ENCODE measurements around the gene ITCH.
"Not testable (repeated sequence)": the region's sequence is repeated elsewhere in the genome, so short reads cannot be mapped to it uniquely, and the experiment has no call there.

The ITCH gene

DNA sequence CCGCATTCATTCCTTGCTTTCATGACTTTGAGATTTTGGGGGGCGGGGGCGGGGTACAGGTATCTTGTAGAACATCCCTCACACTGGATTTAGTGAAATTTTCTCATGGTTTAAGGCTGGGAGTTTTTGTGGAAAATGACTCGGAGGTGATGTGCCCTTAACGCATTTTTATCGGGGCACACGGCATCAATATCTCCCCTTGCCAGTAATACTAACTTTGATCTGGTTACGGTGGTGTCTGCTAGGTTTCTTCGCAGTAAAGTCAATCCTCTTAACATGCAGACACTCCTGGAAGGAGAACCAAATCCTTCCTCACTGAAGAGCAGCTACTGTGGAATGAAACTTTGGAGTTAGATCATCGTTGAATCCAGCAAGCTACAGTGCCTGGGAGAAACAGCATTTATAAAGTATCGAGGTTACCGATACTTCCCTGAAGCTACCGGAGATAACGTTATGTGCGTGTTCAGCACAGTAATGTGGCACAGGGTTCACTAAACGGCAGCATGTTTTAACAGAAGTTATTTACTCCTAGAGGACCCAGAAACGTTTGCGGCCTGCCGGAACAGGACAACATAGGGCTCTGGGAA, 151.9 kb downstream of the ITCH start:
- no peak for DNase-seq

- DNase-seq: peak; percentile 74
Measured at GRCh38 chr20:34515484-34516246, 152.6 kb downstream of the ITCH start.

DNA sequence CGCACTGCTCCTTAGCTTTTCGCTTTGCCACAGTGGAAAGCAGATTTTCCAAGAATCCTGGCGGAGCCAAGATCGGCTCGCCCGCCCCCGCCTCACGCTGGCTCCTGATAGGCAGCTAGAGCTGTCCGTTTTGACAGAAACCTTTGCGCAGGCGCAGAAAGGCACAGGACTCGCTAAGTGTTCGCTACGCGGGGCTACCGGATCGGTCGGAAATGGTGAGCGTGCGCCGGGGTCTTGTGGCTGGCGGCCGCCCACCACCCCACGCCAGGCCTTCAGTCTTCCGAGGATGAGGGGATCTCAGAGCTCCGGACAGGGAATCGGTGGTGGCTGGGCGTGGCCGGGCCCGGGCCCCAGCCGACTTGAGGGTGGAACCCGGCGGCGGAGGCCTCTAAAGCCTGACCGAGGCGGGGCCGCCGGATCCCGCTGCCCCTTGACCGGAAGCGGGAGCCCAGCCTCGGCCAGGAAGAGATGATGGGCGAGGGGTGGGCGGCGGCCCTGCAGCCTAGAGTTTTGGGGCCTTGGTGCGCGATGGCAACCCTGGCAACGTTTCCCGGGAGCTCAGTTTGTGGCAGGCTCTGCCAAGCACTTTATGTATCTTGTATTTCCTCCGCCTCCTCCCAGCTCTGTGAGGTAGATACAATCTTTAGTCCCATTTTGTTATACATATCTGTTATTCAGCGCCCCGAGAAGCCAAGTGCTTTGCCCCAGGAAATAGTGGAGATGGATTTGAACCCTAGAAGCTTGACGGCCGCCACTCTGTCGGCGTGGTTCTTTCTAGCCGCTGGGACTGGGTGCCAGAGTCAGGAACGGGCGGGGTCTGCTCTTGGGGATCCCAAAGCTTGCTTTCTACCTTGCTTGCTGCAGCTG, 153.4 kb downstream of the ITCH start, which contains the start of gene DYNLRB1:
Gene DYNLRB1 (plus strand): TSS at position 176 of the 867 bp plus-strand sequence. CDS start 37 bp downstream, at position 213.
- peak; percentile 96 for DNase-seq

DNA sequence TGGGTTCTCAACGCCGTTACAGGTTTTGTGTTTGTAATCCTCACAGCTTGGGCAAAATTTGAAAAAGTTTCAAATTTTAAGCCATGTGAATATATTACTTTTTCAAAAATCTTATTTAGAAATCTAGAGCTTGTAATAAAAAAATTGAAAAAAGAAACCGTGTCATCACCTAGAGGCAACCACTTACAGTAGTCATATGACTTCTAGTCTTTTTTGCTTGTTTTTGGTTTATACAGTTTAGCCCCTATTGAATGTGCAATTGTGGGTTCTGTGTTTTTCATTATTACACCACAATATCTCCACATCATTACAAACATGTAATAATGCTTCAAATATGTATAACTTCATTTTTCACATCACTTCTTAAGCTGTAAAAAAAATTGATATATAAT, 154.0 kb downstream of the ITCH start:
- no peak for DNase-seq

DNA sequence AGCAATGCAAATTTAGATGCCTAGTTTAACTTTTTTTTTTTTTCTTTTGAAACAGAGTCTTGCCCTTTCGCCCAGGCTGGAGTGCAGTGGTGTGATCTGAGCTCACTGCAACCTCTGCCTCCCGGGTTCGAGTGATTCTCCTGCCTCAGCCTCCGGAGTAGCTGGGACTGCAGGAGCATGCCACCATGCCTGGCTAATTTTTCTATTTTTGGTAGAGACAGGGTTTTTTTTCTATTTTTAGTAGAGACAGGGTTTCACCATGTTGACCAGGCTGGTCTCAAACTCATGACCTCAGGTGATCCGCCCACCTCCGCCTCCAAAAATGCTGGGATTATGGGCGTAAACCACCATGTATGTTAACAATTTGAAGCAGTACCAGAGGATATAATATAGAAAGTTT, 155.8 kb downstream of the ITCH start:
- not testable (repeated sequence) for DNase-seq

DNA sequence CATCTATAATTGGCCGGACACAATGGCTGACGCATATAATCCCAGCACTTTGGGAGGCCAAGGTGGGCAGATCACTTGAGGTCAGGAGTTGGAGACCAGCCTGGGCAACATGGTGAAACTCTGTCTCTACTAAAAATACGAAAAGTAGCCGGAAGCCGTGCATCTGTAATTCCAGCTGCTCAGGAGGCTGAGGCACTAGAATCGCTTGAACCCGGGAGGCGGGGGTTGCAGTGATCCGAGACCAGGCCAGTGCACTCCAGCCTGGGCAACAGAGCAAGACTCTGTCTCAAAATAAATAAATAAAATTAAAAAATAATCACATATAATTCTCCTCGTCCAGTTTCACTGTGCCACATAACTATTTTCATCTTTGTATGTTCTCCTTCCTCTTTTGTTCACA, 156.8 kb downstream of the ITCH start:
- not testable (repeated sequence) for DNase-seq

GRCh38 chr20:34522969-34523871, 160.1 kb downstream of the ITCH start:
- peak; percentile 63 for DNase-seq

GRCh38 chr20:34524426-34524825, 161.4 kb downstream of the ITCH start:
- no peak for DNase-seq

GRCh38 chr20:34525342-34525708, 162.3 kb downstream of the ITCH start:
- no peak for DNase-seq

- no peak for DNase-seq
Measured at GRCh38 chr20:34525709-34526416, 162.8 kb downstream of the ITCH start.

- no peak for DNase-seq
Measured at GRCh38 chr20:34526466-34526865, 163.4 kb downstream of the ITCH start.

DNA sequence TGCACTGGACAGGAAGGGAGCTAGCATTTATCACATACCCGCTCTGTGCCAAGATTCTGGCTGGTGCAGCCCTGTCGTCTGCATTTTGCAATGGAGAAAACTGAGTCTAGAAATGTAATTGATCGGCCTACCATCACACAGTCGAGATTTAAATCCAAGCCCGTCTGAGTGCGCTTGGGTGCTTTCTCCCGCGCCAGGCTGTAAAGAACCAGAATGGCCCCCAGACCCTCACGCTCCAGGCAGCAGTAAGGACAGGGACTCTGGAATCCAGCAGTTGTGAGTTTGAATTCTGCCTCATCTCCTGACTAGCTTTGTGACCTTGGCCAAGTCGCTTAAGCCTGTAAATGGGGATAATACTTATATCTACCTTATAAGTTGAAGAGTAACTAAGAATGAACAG, 163.9 kb downstream of the ITCH start:
- DNase-seq: no peak

DNA sequence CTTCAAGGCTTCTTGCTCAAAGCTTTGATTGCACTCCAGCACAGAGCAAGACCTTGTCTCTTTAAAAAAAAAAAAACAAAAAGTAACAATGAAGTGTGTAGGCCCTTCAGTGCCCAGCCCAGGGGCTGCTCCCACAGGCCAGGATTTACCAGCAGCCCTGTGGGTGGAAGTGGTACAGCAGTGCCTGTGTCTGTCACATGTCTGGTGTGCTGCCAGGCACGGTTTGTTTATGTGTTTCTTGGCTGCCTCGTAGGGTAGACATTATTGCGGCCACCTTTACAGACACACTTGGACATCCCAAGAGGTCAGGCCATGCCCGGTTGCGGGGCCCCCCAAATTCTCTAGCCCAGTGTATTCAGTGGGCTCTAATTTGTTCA, 165.8 kb downstream of the ITCH start:
- no peak for DNase-seq

- no peak for DNase-seq
Measured at GRCh38 chr20:34529742-34530141, 166.7 kb downstream of the ITCH start.

DNA sequence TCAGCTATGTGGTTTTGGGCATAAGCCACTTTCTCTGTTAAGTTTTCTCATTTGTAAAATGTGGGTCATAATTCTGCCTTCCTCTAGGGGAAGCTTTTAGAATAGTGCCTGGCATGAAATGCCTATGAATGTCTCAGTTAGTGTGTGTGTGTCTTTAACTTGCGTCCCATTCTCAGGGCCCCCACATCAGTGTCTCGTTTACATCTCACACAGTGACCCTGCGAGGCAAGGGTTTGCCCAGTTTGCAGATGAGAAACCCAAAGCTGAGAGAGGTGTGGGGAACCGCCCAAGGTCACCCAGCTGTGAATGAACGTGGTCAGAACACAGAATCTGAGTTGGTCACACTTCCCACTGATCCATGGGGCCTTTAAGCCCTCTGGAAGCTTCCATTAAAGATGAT, 167.3 kb downstream of the ITCH start:
- DNase-seq: no peak

- DNase-seq: no peak
Measured at GRCh38 chr20:34531608-34532265, 168.7 kb downstream of the ITCH start.

DNA sequence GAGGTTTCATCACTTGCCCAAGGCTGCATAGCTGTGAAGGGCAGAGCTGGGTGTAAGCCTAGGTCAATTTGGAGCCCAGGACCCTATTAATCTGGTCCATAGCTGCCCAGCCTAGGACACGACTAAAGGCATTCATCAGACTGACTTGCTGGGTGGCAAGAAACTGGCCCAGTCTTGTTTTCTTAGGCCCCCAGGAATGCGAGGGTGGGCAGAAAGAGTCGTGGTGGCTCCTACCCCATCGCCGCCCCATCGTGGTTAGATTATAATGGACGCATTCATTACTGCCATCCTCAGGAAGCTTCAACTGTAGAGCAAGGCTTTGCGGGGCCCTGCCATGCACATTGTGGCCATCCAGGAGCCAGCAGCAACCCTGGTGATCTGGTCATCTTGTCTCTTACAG, 169.2 kb downstream of the ITCH start:
- no peak for DNase-seq

- no peak for DNase-seq
Measured at GRCh38 chr20:34532756-34533155, 169.7 kb downstream of the ITCH start.

DNA sequence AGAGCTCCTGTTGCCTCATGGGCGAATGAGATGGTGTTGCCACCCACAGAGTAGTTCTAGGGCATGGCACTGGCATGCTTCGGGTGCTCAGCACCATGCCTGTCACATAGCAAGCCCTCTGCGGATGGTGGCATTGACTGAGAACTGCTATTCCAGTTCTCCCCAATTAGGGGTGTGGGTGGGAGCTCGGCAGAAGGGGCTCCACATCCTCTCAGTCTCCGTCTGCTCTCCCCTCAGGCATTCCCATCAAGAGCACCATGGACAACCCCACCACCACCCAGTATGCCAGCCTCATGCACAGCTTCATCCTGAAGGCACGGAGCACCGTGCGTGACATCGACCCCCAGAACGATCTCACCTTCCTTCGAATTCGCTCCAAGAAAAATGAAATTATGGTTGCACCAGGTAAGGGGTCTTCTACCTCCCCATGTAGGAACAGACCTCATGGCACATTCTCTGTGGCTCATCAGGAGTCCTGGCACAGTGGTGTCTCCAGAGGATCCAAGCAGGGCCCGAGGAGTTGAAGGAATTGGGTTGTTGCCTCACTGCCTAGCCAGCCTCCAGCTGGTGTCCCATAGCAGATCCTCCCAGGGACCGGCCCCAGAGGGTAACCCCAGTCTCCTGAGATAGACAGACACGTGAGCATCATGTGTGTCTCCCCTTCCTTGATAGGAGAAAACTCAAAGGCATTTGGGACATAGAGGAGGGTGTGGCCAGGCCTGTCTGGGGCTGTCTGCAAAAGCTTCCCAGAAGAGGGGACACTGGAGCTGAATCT, 171.5 kb downstream of the ITCH start:
- DNase-seq: no peak

DNA sequence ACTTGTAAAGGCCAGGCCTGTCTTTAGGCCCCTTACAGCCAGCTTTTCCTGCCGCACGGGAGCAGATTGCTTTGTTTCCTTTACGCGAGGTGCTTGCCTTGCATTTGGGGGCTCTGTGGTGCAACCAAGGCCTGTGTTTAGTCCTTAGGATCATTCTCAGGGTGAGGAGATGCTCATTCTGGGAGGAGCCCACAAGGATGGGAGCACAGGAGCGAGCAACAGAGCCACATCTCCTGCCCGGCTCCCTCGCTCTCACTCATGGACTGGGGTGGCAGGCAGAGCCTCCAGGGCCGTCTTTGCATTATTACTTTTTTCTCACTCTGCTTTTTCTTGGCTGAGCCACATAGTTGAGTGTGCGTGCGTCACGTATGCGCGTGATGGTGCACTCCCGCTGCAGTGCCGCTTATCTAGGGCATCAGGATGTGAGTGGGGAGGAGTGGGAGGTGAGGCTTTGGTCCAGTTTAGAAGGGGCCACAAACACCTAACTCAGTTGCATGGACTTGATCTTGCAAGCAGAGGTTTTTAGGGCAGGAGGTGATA, 172.3 kb downstream of the ITCH start:
- DNase-seq: no peak
